HG02759 (cell line): ENCODE measurements around the gene PLAC1.

Source experiments
- ATAC-seq: cut with Tn5 transposase; IDR thresholded peaks from one replicate; pipeline ENCODE4 v1.9.1; 2021; ENCODE audit warnings: mild to moderate bottlenecking, moderate library complexity; ENCODE audit not compliant: unreplicated experiment

PLAC1 gene

DNA sequence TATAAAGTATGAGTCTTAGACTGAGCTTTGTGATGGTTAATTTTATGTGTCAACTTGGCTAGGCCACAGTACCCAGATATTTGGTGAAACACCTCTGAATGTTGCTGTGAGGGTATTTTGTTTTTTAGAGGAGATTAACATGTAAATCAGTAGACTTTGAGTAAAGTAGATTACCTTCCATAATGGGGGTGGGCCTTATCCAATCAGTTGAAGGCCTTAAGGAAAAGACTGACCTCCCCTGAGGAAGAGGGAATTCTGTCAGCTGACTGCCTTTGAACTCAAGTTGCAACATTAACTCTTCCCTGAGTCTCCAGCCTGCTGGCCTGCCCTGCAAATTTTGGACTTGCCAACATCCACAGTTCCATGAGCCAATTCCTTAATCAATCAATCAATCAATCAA, 66.0 kb downstream of the PLAC1 start:
- ATAC-seq: no peak

DNA sequence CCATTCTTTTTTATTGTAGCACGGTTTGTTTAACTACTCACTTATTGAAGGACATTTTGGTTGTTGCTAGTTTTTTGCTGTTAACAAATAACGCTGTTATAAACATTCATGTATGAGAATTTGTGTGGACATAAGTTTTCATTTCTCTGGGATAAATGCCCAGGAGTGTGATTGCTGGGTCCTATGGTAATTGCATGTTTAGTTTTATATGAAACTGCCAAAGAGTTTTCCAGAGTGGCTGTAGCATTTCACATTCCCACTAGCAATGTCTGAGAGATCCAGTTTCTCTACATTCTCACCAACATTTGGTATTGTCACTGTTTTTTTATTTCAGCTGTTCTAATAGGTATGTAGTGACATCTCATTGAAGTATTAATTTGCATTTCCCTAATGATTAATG, 66.8 kb downstream of the PLAC1 start:
- ATAC-seq: no peak

DNA sequence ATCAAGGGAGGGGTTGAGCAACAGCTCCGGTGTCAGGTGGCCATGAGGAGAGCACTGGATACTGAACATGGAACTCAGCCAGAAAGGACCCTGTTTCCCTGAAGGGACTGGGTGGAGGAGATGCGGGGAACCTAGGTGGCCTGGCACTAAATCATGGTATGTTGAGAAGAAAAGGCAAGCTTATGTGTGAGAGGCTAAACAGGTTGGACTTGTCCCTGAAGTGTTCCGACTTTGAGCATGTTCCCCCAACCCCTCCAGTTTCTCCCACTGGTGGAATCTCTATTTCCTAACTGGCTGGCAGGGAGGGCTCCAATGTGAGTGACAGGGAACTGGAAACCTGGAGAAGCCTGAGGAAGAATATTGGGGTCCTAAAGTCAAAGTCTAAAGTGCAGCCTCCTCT, 69.5 kb downstream of the PLAC1 start:
- ATAC-seq: no peak

DNA sequence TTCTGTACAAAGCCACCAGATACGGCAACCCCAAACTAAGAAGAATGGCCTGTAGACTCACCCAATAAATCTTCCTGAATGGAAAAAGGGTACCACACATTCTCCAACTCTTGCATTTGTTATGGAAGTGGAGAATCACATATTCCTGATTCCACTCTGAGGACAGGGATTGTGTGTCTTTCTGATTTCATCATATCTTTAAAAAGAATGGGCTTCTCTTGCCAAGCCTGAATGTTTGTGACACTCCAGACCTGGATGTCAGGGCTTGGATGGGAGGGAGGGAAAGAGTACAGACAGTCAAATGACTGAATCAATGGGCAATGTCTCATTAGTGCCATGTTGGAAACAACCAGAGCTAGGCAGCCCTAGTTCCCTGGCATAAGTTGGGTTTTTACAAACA, 77.4 kb downstream of the PLAC1 start:
- no peak for ATAC-seq

DNA sequence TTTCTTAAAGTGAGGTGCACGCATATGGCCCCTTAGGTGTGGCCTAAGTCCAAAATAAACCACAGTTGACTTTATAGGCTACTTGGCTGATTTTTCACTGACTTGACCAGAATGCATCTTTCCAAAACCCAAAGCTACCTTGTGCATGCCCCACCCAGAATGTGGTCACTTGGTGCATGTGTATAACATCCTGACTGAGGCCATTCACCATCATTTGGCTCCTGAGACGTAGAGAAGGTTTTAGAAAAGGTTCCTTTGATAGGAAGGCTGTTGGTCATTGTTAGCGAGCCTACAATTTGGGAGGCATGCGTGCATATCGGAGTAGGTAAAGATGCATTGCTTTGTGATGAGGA, 84.6 kb downstream of the PLAC1 start:
- no peak for ATAC-seq

DNA sequence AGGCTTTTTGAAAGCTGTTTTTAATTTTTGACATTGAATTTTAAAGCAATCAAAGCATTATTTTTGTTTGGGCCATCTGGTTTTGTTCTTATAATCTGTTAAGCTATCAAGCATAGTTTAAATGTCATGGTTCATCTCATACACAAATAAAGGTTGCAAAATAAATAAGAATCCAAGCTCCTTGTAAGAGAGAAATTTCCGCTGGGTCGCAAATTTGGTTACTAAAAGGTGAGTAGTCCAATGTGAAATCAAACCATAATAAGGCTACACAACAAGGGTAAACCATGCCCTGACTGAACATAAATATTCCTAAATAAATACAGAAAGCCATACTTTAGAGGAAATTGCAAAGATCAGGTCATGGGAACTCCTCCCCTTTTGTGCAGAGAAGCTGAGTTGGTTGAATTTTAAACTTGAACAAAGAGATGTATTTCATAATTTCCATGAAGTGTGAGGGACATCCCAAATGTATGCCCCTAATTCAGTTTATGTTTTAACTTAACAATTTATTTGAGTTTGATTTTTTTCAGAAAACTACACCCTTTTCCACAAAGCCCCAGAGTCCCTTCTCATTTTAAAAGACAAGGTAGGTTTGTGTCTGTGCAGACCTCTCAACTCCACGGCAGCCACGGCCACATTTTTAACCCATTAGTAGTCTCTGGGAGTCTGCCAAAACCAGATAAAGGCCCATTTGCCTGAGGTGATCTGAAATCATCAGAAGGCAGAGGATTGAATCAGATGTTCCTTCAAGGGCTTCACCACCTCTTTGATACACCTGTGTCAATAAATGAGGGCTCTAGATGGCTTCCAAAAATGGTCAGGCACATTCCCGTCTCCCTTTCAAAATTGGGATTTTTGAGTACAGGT, 85.2 kb downstream of the PLAC1 start:
- no peak for ATAC-seq

DNA sequence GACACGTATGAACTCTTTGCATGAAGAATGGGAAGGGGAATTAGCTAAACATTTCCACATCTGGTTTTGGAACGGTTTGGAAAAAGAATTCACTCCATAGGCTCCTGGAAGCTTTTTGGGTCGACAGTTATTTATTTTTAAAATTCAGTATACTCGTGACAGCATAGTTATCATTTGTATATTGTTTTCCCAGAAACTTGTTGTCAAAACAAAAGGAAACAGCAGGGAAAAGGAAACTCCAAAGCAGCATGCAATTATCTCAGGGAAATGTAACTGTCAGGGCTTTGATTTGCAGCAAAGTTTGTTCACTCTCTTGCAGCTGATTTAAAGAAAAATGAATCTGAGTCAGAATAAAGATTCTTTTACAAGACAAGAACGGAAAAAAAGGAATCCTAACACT, 86.5 kb downstream of the PLAC1 start:
- no peak for ATAC-seq

DNA sequence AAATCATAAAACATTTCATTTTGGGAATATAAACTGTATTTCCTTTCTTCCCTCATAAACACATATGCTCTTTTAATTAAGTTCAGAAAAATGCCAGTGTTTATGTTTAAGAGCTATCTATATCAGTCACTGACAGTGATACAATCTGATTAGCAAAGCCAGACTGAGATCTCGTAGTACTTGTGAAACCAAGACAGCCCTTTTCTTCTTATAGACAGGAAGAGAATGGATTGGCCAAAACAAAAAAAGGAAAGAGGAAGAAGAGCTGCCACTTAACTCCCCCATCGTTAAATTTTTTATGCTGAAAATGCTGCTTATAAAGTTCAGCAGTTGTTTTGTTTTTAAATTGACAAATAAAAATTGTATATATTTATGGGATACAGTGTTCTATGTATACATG, 87.4 kb downstream of the PLAC1 start:
- no peak for ATAC-seq

DNA sequence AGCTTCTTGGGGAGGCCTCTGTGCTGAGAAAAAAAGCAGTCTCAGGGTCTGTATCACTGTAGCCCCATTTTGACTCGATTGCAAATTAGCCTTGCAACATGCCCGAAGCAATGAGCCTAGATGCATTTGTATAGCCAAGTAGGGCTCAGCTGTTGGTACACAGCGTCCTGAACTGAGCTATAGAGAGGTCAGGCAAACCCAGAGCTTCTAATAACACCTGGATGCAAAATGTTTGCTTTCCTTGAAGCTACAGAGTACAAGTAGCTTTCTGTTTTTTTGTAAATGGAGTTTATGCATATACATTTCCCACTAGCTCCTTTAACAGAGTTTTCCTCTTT, 87.8 kb downstream of the PLAC1 start:
- no peak for ATAC-seq

DNA sequence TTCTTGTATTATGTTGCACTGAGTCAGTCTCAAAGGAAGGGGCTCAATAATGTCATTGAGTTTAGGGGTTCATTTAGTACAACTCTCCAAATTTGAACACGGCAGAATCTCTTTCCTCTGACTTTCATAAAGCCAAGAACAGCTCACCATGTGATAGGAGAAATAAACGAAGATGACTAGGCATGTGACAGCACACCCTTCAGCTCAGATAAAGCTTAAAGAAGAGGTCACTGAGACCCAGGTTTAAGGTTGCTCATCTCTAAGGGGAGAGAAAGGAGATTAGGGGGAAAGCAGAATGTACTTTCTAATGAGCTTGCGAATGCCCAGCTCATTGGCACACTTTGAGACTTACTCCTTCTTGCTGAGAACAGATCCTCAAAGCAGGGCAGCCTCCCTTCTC, 89.0 kb downstream of the PLAC1 start:
- ATAC-seq: no peak

DNA sequence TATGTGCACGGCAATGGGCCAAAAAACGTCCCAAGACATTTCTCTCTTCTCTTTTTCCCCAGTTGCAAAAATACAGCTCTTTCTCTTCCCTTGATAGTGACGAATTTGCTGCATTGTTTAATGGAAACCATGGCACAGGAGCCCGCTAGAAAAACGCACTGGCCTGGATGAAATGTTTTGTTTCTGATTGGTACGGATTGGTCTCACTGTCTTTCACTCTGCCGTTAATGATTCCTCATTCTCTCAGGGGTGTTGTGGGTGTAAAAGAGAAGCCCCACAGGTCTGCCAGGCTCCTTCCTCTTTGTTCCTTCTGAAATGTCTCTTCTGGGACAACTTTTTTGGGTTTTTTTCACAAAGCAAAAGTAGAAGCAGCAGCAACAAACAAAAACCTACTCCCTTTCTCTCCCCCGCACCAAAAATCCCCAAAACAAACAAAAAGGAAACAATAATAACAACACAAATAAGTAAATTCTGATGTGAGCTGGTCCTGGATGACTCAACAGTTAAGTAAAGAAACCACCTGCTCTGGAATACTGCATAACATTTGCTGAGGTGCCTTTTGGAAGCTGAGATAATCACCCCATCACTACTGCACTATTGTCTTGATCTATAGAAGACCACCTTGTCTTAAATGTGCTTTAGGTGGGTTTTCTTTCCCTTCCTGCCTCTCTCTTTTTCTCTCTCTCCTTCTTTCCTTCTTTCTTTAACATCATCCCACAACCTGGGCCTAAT, 89.8 kb downstream of the PLAC1 start:
- ATAC-seq: no peak

DNA sequence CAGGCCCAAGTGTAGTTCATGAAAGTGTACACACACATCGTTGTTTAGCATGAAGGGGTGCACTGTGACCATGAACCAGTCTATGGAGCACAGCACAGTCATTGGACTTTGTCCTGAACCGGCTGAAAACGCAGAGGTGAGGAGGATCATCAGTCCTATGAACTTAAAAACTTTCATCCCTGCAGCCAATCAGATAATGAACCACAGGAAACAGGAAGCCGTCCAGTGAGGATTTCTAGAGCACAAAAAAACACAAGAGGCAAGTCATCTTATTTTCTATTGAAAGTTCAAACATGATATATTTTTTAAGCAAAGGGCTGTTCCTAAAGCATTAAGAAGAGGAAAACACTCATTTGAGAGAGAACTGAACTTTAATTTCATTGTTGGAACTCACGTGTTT, 91.8 kb downstream of the PLAC1 start:
- no peak for ATAC-seq

DNA sequence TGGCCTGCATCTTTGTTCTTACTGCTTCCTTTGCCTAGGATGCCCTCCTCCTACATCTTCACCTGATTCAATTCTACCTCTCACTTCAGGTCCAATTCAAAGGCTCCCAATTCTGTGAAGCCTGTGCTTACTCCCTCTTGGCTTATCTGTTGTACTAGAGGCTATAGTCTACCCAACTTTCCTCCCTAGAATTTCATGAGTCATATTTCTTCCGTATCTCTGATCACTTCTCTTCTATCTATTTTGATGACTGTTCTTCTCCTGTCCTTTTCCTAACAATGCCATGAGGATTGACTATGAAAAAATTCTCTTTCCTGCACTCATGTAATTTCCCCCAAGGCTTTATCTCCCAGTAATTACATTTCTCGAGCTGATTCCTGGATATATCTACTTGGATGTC, 96.3 kb downstream of the PLAC1 start:
- no peak for ATAC-seq

DNA sequence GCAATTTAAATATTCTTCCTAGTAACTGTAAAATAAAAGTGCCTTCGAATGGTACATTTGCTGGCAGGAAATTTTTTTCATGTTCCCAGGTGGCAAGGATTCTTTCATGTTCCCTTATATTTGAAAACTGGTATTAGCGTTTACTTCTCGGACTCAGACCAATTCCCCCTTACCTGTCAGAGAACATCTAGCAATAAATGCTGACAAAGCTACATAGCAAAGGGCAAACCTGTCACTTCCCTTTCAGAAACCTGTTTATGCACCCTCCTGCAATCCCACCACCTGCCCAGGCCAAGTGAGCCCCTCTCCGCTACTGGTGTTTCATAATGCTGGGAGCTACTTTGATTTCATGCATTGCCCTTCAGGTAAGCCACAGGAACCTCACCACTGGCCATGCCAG, 100.1 kb downstream of the PLAC1 start:
- no peak for ATAC-seq

DNA sequence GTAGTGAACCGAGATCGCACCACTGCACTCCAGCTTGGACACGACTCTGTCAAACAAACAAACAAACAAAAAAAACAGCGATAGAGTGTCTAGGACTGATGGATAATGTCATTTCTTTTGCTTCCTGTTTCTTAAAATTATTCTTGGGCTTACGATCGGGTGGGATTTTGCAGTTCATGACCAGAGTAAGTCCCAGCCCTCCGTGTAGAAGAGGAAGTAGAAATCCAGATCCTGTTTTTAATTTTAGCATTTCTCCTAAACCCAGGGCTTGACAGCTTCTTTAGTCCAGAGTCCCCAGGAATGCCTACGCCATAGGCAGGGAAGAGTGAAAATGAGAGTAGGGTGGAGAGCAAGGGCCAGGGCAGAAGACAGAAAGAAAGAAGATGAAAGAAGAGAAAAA, 104.0 kb downstream of the PLAC1 start:
- no peak for ATAC-seq

DNA sequence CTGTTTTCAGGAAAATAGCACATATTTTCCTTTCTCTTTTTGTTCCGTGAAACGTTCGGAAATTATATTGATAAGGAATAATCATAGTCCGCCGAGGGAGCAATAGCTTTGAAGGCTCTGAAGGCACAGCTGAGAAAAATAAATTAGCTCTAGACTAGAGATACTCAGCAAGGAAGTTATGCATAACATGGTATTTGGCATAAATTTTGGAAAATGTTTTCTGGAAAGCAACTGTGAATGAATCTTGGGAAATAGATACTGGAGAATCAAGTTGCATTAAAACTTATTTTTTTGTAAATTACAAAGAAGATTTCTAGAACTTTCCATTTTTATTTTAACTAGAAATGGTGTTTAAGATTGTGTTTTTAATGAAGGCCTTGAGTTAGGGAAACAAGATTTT, 105.9 kb downstream of the PLAC1 start:
- ATAC-seq: no peak

DNA sequence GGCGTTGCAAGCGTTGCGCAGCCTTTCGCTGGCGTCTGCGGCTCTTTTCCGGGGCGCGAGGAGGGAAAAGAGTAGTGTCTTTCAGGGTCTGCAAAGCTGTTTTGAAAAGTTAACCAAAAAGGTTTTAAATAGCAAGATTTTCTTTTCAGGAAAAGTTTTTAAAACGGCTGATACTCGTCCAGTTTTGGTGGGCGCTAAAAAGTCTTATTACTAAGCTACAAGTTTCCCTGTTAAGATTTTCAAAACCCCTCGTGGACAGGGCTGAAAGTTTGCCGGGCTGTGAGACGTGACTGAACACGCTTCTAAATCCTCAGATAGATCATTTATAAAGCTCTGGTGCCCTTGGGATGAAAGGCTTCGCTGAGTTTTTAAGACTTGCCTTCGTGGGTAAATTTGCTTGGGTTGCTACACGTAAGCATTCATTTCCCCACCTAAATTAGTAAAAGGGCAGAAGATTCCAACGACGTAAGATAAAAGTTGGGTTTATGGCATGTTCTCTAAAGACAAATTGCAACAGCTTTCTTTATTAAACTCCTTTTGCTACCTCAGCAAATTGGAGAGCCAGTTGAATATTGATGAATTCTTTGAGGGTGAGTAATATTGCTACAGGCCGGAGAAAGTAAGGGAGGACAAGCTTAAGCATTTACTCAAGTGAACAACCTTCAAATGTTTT, 106.8 kb downstream of the PLAC1 start:
- ATAC-seq: no peak

DNA sequence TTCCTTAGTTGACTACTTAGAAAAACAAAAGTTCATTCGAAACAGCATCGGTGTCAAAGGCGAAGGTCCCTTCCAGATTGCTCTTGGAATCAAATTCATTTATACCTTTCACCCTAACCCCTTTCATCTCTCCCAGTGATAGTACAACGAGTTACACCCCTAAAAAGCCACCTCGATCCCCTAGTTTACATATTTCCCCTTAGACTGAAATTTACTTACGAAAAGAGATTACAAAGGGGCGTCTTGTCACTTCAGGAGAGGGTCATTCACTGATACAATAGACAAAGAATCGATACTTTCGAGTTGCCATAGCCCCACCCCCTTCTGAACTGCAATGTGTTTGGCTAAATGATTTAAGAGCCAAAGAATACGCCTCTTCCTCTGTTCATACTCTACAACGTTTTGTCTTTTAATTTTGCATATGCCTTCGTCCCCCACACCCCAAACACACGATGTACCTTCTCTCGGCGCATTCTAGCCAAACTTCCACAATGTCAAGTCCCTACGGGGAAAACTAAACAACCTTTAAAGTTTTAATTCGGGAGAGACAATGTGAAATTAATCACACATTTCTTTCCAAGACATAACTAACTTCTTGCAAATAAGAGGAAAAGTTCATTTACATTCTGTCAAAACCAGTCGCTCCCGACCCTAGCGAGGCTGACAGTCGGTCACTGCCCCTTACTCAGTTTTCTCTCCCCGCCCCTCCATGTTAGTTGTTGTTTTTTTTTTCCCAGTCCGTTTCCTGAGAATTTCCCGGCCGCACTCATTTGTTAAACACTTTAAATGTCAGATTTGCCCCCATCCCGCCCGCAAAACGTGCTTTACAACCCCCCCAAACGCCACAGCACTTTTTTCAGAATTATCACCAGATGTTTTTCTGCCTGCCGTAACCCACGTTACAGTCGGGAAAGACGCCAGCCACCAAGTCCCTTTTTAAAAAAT, 109.7 kb downstream of the PLAC1 start:
- no peak for ATAC-seq

DNA sequence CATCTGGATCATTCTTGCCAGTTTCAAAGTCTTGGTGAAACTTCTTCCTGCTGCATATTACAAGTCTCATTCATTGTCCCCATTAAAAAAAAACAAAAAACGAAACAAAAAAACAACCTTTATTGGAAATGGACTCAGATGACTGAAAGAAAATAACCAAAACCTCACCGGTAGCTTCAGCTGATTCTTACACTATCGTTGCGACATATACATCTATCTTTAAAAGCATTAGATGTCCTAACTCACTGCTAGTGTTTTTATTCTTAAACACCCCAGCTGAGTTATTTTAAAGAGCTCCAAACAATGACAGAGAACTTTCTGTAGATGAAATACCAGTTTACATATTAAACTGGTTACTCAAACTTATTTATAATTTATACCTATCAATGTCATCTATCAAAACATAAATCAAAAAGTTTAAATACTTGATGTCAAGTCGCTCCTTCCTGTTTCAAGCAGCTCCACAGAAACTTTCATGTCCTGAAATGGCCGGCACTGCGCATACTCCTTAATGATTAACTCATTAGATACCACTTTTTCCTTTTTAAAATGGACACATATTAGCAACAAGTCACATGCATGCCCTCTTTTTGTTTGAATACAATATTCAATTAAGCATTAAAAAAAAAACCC, 111.1 kb downstream of the PLAC1 start:
- no peak for ATAC-seq

DNA sequence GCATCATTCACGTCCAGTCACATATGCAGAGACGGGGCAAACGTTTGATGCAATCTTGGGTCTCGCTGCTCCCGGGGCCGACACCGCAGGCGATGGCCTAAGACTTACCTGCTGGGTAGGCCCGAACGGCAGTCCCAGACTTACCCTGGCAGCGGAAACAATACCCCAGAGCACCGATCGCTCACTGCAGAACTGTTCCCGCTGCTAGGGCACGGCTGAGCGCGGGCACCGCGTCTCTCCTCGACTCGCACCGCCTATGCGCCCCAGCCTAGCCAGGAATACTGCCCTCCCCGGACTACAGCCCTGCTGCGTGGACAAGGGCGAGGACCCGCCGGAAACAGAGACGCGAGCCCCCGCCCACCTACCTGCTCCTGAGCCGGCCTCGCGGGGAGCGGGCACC, 112.1 kb downstream of the PLAC1 start:
- ATAC-seq: no peak

DNA sequence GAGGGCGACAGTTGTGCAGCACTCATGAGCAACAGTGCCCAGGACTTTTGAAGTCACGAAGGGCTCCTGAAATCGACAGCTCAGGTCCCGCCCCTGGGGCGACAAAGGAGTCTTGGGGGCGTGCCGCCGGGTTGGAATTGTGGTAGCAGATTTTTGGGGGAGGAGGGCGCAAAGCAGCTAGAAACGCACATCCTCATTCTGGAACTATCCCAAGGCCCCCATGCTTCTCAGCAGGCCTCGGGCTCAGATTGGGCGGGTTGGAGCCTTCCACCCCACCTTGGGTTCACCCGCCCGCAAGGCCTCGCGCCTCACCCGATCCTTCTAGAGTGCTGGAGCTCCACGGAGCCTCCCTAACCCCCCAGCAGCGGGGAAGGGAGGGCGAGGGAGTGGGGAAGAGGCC, 112.8 kb downstream of the PLAC1 start:
- no peak for ATAC-seq
